ENCODE data around the gene MRPL28. TPM values are rescaled to one million over a fixed set of nuclear protein-coding genes. Genes with fewer than 3 reads are reported as not detected.

Gene MRPL28
- total RNA-seq (2022; extraction: Qiagen RNA extraction), result 123 to 138 TPM (median 131 TPM) in 5 replicates

GRCh38 chr16:370443-370842, at the start of gene MRPL28:
Gene MRPL28 (minus strand): TSS chr16:370538. CDS start chr16:370218, 320 bp downstream.

GRCh38 chr16:401468-402348, 31.4 kb upstream of the MRPL28 start, which contains the start of gene DECR2:
Gene DECR2 (plus strand): TSS chr16:401885. CDS start chr16:401964, 79 bp downstream.

GRCh38 chr16:397135-397661, 26.9 kb upstream of the MRPL28 start, which contains the start of gene NME4:
Gene NME4 (plus strand): TSS chr16:397199. CDS start chr16:397223, 24 bp downstream.

GRCh38 chr16:381789-382717, 11.7 kb upstream of the MRPL28 start, which contains the start of gene PGAP6:
Gene PGAP6 (minus strand): TSS chr16:381978. CDS start chr16:381821, 157 bp downstream.

GRCh38 chr16:352547-353403, 17.6 kb downstream of the MRPL28 start, which contains the start of gene AXIN1:
Gene AXIN1 (minus strand): TSS chr16:352723. CDS start chr16:347025, 5,698 bp downstream.

Other genes starting within 250 kb of the MRPL28 start
- 18.7 to 32.9 TPM (median 30.2 TPM) in 5 replicates for gene NPRL3, start 231.9 kb downstream of the MRPL28 start, total RNA-seq (2022; extraction: Qiagen RNA extraction)
- 0.19 TPM in 1 of 5 replicates, not detected in the others for gene HBZ, start 217.9 kb downstream of the MRPL28 start, total RNA-seq (2022; extraction: Qiagen RNA extraction)
- not detected in 5 replicates for gene HBM, start 204.6 kb downstream of the MRPL28 start, total RNA-seq (2022; extraction: Qiagen RNA extraction)
- gene HBA2, start 197.7 kb downstream of the MRPL28 start, total RNA-seq (2022; extraction: Qiagen RNA extraction), result 0.25 to 1.0 TPM (median 0.36 TPM) in 5 replicates
- 0.99 to 2.3 TPM (median 2.0 TPM) in 5 replicates for gene HBA1, start 193.9 kb downstream of the MRPL28 start, total RNA-seq (2022; extraction: Qiagen RNA extraction)
- gene HBQ1, start 190.1 kb downstream of the MRPL28 start, total RNA-seq (2022; extraction: Qiagen RNA extraction), result 4.5 to 7.2 TPM (median 6.6 TPM) in 5 replicates
- gene LUC7L, start 141.1 kb downstream of the MRPL28 start, total RNA-seq (2022; extraction: Qiagen RNA extraction), result 35.9 to 49.4 TPM (median 45.7 TPM) in 5 replicates
- 40.4 to 53.2 TPM (median 47.3 TPM) in 5 replicates for gene FAM234A, start 135.7 kb downstream of the MRPL28 start, total RNA-seq (2022; extraction: Qiagen RNA extraction)
- 2.3 to 5.4 TPM (median 3.7 TPM) in 5 replicates for gene RGS11, start 94.6 kb downstream of the MRPL28 start, total RNA-seq (2022; extraction: Qiagen RNA extraction)
- gene ARHGDIG, start 89.9 kb downstream of the MRPL28 start, total RNA-seq (2022; extraction: Qiagen RNA extraction), result 2.6 to 3.1 TPM (median 2.8 TPM) in 5 replicates
- 0.17 to 0.37 TPM (median 0.30 TPM) in 5 replicates for gene PDIA2, start 87.4 kb downstream of the MRPL28 start, total RNA-seq (2022; extraction: Qiagen RNA extraction)
- gene AXIN1, start 17.8 kb downstream of the MRPL28 start, total RNA-seq (2022; extraction: Qiagen RNA extraction), result 25.9 to 34.1 TPM (median 33.5 TPM) in 5 replicates
- gene PGAP6, start 11.4 kb upstream of the MRPL28 start, total RNA-seq (2022; extraction: Qiagen RNA extraction), result 24.8 to 39.9 TPM (median 34.7 TPM) in 5 replicates
- gene NME4, start 26.7 kb upstream of the MRPL28 start, total RNA-seq (2022; extraction: Qiagen RNA extraction), result 275 to 460 TPM (median 445 TPM) in 5 replicates
- 21.2 to 29.7 TPM (median 26.3 TPM) in 5 replicates for gene DECR2, start 31.3 kb upstream of the MRPL28 start, total RNA-seq (2022; extraction: Qiagen RNA extraction)
- gene RAB11FIP3, start 55.1 kb upstream of the MRPL28 start, total RNA-seq (2022; extraction: Qiagen RNA extraction), result 23.1 to 33.6 TPM (median 29.8 TPM) in 5 replicates
- gene CAPN15, start 157.2 kb upstream of the MRPL28 start, total RNA-seq (2022; extraction: Qiagen RNA extraction), result 34.5 to 76.4 TPM (median 71.6 TPM) in 5 replicates
- gene PRR35, start 189.9 kb upstream of the MRPL28 start, total RNA-seq (2022; extraction: Qiagen RNA extraction), result 0.11 to 0.19 TPM (median 0.15 TPM) in 5 replicates
- 0.14 to 0.26 TPM (median 0.21 TPM) in 5 replicates for gene NHLRC4, start 196.5 kb upstream of the MRPL28 start, total RNA-seq (2022; extraction: Qiagen RNA extraction)
- gene PIGQ, start 199.4 kb upstream of the MRPL28 start, total RNA-seq (2022; extraction: Qiagen RNA extraction), result 24.2 to 41.4 TPM (median 35.5 TPM) in 5 replicates
- gene RAB40C, start 219.5 kb upstream of the MRPL28 start, total RNA-seq (2022; extraction: Qiagen RNA extraction), result 10.2 to 18.4 TPM (median 18.1 TPM) in 5 replicates